SK-N-DZ (cell line): Measurements from ENCODE around the gene WWOX.
A peak's percentile ranks its signal among the peaks of the same experiment; 100 is the strongest.

Experiments used
- DNase-seq: peaks from one replicate; pipeline ENCODE4 v3.0.0-alpha.2; 2015; ENCODE audit warnings: low spot score

WWOX gene

GRCh38 chr16:78720416-78720815, 621.0 kb downstream of the WWOX start:
- DNase-seq, result no peak

DNA sequence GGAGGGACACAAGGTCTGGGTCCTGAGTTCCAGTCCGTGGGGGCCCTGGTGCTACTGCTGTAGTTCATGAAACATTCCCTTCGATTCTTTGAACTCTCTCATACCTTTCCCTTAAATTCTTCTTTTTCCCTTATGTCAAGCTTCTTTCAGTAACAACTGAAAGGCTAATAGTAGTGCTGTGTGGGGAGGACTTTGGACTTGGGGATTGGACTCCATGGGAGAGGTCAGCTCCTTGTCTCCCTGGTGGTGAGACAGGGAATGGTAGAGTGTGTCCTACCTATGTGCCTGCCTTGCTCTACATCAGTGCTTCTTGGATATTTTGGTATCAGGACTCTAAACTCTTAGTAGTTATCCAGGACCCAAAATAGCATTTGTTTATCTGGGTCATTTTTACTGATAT, 628.1 kb downstream of the WWOX start:
- DNase-seq, result no peak

- no peak for DNase-seq
Measured at GRCh38 chr16:78729687-78730086, 630.2 kb downstream of the WWOX start.

- DNase-seq, result no peak
Measured at GRCh38 chr16:78731785-78732184, 632.3 kb downstream of the WWOX start.

- no peak for DNase-seq
Measured at GRCh38 chr16:78732696-78733095, 633.2 kb downstream of the WWOX start.

DNA sequence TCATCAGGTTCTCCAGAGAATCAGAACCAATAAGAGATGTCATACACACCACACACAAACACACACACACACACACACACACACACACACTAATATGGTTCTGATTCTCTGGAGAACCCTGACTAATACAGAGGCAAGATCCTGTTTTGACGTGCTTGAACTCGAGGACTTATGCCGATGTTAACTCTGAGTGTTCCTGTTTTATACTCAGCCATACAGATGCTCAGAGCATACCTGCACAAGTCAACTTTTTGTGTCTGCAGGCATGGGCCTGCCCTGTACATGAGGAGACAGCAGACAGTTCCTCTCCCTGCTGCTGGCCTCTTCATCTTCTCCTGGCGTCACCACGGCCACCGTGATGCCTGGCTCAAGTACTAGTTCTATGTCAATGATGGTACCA, 635.9 kb downstream of the WWOX start:
- no peak for DNase-seq

- DNase-seq, result no peak
Measured at GRCh38 chr16:78737630-78738029, 638.2 kb downstream of the WWOX start.

- no peak for DNase-seq
Measured at GRCh38 chr16:78738557-78738956, 639.1 kb downstream of the WWOX start.

GRCh38 chr16:78740269-78740668, 640.8 kb downstream of the WWOX start:
- DNase-seq, result no peak

DNA sequence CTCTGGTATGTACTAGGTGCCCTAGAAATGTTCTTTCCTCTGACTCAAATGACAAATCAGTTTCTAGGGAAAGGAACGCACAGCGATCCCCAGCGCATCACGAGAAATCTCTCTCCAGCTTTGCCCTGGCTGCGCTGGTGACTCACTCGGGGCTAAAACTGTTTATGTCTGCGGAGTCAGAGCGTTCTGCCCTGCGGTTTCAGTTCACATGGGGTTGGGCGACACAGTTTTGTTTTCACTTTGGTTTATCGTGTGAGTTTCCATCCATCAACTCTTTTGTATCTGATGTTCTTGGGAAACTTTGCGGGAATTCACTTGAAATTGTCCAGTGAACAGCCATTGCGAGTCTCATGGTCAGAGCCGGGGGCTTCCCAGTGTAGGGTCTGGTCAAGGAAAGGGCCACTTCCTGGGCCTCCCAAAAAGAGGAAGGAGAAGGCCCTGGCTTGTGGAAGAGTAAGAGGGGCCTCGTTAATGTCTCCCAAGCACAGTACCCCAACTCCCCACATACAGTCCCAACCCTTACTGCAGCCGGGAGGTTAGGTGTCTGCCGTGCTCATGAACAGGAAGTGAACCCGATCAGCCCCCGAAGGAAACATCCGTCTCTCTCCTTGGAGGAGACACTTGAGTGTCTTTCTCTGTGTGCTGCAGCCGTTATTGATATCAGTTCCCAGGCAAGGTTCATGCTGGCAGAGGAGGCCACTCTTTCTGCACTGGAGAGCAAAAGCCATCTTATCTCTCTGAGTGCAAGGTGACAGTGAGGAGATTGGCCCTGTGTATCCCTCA, 643.2 kb downstream of the WWOX start:
- no peak for DNase-seq

DNA sequence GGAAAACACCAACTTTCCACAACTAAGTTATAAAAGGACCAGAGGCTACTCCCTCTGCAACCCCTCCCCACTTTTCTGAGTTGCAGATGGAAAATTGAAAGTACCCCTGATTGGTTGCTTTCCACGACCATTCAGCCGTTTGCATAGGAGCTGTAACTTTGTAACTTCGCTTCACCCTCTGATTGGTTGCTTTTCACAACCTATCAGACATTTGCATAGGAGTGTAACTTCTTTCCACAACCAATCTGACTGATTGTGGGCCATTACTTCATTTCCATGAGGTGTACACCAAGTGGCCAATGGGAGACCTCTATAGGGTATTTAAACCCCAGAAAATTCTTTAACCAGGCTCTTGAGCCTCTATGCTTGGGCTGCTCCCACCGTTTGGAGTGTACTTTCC, 644.1 kb downstream of the WWOX start:
- DNase-seq, result no peak

DNA sequence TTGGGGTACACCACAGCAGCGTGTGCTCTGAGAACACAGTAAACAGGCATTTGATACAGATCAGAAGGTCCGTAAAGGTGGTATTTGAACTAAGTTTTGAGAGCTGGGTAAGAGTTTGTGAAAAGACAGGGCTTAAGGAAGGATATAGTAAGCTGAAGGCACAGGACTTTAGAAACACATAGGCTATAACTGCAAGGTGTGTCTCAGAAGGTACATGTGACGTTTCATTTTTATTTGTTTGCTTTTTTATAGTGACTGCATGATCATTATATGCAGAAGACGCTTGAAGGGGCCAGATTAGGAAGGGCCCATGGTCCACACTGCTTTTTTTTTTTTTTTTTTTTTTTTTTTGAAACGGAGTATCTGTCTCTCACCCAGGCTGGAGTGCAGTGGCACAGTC, 644.6 kb downstream of the WWOX start:
- no peak for DNase-seq

DNA sequence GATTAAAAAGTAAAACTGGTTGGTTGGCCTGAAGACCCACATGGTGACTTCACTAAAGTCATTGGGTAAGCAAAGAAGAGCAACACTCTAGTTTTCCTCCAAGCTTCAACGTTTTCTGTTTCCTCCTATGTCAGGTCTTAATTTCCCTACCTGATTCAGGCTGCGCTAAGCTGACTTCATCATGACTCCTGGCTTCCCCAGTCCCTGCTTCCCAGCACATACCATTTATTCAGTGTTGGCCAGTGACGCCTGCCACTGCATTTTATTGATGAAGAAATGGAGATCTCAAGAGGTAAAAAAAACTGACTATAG, 645.3 kb downstream of the WWOX start:
- no peak for DNase-seq

GRCh38 chr16:78745108-78746019, 645.9 kb downstream of the WWOX start:
- DNase-seq, result no peak

DNA sequence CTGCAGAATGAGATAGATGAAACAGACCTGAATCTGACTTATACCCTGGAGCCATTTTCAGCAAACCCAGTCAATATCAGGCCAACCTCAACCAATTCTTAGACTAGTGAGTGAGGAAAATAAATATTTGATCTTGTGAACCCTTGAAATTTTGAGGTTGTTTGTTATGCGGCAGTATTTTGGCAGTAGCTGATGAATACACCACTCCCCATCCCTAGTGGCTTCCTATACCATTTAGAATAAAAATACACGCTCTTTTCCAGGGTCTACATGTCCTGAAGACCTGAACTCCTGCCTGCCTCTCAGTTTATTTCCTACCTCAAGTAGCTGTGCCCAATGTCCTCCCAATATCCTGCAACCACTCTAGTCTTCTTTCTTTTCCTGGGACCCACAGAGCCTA, 647.3 kb downstream of the WWOX start:
- no peak for DNase-seq

DNA sequence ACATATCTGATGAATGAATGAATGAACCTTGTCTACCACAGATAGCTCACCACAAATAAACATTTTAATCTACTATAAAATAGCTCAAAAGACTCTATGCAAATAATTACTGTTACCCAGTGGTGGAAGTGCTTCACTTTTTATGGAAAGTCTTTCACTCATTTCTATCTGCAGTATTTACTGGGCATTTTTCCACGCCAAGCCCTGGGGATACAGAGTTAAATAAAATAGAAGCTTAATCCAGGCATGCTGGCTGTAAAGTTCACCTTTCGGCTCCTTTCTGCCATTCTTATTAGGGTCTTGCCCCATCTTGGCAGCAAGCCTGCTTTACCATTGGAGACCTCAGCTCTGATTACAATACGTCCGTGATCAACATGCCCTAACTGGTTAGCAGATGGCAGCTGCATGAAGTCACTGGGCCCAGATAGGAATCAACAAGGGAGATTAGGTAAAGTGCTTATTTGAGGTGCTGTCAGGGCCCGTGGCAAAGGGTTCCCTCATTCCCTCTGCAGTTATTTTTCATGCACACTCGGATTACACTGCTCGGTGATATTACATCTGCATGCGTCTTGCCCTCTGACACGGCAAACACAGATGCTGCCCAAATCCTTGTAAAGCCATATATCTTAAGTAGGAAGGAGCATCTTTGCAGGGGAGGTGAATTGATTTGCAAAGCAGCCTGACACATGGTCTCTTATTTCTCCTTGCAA, 648.9 kb downstream of the WWOX start:
- peak; percentile 77 for DNase-seq

DNA sequence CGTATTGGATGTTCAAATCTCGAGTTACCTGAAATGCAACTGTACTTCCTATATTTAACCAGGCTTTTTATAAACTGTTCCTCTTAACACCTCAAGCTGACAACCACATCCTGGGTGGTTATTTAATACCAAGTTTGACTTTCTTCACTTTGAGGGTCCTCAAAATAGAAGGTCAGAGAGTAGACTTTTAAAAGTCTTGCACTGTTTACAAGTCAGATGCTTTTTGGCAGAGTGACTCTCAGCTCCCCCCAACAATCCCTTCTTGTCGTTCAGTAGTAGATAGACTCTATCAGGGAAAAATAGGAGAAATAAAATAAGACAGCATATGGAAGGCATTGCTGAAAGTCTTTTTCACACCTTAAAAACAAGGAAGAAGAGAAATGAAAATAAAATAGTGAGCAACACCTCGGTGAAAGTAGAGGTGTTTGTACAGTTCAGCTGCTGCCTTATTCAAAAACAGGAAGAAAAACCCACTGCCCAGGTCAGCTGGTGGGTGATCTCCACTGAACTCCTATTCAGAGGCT, 650.4 kb downstream of the WWOX start:
- no peak for DNase-seq

DNA sequence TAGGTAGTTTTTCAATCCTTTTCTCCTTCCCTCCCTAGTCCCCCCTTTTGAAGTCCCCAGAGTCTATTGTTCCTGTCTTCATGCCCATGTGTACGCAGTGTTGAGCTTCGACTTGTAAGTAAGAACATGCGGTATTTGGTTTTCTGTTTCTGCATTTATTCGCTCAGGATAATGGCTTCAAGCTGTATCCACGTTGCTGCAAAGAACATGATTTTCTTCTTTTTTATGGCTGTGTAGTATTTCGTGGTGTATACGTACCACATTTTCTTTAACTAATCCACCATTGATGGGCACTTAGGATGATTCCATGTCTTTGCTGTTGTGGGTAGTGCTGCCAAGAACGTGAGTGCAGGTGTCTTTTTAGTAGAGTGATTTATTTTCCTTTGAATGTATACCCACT, 651.2 kb downstream of the WWOX start:
- DNase-seq, result no peak

DNA sequence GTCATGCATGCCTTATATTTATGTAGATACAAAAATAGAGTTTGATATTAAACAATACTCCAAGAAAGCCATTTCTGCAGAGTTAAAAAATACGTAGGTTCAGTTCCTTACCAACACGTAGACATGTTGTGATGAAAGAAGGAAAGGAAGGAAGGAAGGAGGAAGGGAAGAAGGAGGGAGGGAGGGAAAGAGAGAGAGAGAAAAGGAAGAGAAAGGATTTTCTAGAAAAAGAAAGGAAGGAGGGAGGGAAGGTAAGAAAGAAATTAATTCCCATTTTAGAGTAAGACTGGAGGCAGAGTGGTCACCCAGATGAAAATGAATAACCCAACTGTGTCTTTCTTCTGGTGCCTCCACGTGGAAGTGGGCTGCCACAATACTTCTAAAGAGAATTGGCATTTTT, 652.1 kb downstream of the WWOX start:
- DNase-seq, result no peak

GRCh38 chr16:78754713-78755112, 655.3 kb downstream of the WWOX start:
- DNase-seq, result no peak

DNA sequence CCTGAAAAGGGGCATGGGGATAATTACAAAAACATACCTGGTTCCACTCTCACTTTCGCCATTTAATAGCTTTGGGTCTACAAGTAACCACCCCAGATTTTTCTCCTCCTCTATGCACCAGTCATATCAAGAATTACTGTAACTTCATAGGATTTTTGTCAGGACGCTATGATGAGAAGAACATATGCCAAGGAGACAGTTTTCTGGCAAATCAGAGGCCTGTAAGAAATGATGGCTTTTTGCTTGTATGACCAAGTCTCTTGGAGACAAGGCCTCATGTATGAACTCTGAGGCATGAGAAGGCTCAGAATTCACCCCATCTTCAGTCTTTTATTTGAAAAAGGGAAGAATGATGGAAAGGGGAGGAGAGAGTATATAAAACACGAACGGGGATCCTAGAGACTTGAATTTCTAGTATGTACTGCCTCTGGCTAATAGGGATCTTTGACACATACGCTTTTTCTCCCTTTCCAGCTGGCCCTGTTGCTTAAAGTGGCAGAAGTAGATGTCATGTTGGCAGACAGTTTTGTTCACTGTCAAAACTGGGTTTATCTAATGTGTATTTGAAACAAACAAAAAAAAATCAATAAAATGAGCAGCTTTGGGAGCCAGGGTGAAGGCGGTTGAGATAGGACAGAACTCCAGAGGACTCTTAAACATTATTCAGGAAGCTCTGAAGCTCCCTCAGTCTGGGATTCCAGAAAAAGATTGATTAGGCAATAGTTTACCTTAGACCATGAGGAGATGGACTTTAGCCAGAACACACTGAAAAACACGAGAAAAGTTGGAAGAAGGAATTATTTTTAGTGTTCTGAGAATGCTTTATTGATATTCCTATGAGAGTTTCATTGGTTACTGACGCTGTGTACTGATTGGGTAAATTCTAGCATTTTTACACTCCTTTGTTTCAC, 656.6 kb downstream of the WWOX start:
- DNase-seq, result no peak
